Esophagus muscularis mucosa (tissue), 3 donors: ENCODE measurements around the gene FSCN2.

ENCODE experiments used
- POLR2A ChIP-seq: fragments of 450-650 bp; IDR thresholded peaks from one replicate; pipeline ENCODE4 v1.6.1; 2017; ENCODE audit warnings: antibody characterized with exemption, moderate library complexity, mild to moderate bottlenecking, low read depth
- TF ChIP-seq, protein P1 (sequence below), 3 experiments: fragments of 200-600 bp in 2 of 3; fragments of 450-650 bp in 1 of 3; sonication (generic) in 2 of 3; IDR thresholded peaks; one replicate each; pipeline ENCODE4 v1.5.1; 2017 to 2019; ENCODE audit warnings: antibody characterized with exemption in 3 of 3, mild to moderate bottlenecking in 2 of 3, moderate library complexity in 1 of 3

GRCh38 chr17:81566461-81567126, 38.4 kb downstream of the FSCN2 start:
- no peak for TF ChIP-seq POLR2A
- TF ChIP-seq, protein P1, sequence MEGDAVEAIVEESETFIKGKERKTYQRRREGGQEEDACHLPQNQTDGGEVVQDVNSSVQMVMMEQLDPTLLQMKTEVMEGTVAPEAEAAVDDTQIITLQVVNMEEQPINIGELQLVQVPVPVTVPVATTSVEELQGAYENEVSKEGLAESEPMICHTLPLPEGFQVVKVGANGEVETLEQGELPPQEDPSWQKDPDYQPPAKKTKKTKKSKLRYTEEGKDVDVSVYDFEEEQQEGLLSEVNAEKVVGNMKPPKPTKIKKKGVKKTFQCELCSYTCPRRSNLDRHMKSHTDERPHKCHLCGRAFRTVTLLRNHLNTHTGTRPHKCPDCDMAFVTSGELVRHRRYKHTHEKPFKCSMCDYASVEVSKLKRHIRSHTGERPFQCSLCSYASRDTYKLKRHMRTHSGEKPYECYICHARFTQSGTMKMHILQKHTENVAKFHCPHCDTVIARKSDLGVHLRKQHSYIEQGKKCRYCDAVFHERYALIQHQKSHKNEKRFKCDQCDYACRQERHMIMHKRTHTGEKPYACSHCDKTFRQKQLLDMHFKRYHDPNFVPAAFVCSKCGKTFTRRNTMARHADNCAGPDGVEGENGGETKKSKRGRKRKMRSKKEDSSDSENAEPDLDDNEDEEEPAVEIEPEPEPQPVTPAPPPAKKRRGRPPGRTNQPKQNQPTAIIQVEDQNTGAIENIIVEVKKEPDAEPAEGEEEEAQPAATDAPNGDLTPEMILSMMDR (IDR thresholded peaks at IDR 0.05) = no peak
